Stimulated activated CD4-positive, alpha-beta T cell treated with anti-CD3 and anti-CD28 coated beads, Interleukin-15, amount 100 ng/mL, for 1 hour (primary cell): Measurements from ENCODE around the gene TANGO2.

Experiments
- DNase-seq, 2 donors: peaks; one replicate each; pipeline ENCODE4 v3.0.0-alpha.2; 2020; ENCODE audit warnings: low read depth in 1 of 2, low spot score in 1 of 2

Gene TANGO2

DNA sequence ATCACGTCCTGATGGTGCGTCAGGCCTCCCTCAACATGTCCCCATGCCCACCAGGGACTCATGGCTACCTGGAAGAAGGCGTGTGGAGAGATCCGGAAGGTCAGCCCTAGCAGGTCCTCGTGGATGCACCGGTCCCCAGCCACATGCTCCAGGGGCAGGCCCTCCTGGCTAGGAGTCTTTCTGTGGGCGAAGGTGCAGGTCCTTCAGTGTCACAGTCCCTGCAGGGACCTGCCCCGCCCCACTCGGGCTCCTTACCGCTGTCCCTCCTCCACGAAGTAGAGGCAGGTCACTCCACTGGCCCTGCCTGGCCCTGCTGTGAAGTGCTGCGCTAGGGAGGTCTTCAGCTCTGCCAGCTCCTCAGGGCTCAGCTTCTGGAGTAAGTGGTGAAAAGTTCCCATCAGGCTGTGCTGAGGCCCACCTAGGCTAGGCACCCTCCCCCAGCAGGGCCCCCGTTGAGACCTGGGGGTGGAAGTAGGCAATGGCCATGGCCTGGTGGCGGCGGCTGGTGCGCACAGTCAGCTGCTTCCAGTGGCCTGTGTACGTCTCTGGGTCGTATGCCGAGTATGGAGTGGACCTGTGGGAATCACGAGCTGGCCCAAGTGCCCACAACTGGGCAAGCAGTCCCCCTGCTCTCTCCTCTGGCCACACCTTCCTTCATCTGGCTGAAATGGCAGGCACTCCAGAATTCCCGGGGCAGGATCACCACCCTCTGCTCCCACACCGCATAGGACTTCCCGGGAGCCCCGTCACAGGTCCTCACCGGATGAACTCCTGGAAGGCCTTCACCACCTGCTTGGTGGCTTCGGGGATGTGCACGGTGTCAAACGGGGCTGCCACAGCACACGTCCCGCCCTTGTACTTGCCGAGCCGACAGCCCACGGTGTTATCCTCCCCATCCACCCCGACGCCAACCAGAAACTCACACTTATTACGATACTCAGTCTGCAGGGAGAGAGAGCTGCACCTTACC, 93.9 kb downstream of the TANGO2 start:
- no peak for DNase-seq

GRCh38 chr22:20115691-20116375, 94.9 kb downstream of the TANGO2 start, which contains the start of gene RANBP1:
Gene RANBP1 (plus strand): TSS chr22:20116104. CDS start chr22:20116185, 81 bp downstream.
- DNase-seq = no peak

DNA sequence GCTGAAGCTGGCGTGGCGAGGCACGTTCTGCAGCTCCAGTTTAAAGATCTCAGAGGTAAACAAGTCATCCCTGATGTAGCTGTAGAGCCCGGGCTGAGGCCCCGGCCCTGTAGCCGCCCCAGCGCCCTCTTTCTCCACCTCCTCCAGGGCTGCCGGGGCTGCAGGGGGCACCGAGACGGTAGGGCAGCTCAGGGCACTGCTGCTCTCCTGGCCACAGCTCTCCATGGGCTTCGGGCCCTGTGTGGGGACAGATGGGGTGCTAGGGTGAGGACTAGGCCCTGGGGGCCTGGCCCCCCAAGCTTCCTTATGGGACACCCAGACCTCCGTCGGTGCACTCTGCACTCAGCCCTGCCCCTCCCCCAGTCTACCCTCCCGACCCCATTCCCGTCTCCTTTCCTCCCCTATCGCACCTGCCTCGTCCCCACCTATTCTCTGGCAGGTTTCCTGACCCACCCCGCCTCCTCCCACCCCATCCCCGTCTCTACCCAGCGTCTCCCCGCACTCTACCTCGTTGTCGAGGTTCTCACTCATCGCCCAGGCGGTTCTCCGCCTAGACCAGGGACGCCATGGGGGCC, 95.6 kb downstream of the TANGO2 start:
- no peak for DNase-seq
